HepG2 (cell line): Measurements from ENCODE around the gene KLHDC1. TPM values are rescaled to one million over a fixed set of nuclear protein-coding genes. Genes with fewer than 3 reads are reported as not detected.

Source experiments
- ATAC-seq: fragments of 200-7000 bp; cut with Tn5 transposase; 3 replicates; pipeline ENCODE4 v1.9.1; 2020; ENCODE audit warnings: mild to moderate bottlenecking, moderate library complexity
- BruUV-seq: library from RNA; stranded (reverse); fragments of 400-500 nt; replicated peaks from 2 replicates; lab custom pipeline; 2021; lab: Mats Ljungman, UMichigan
- CTCF ChIA-PET: fragments of 300-600 bp; formaldehyde crosslinking; extraction: SDS; loops from one replicate; lab custom pipeline; 2021; ENCODE audit warnings: low total read pairs, inconsistent platforms, low intra/inter-chr PET ratio; lab: Yijun Ruan, JAX
- POLR2A ChIA-PET: fragments of 350-600 bp; sonication (Branson Sonifier 250); formaldehyde crosslinking; loops from one replicate; lab custom pipeline; 2020; ENCODE audit warnings: antibody characterized with exemption, inconsistent platforms; lab: Yijun Ruan, JAX
- DNase-seq: peaks from one replicate; pipeline ENCODE4 v3.0.0-alpha.2; 2015; ENCODE audit warnings: low spot score
- FAIRE-seq: peaks from 3 replicates; lab custom pipeline; 2011; peaks lifted over from hg19 to GRCh38; lab: Jason Lieb, UNC
- H2AFZ ChIP-seq: one replicate; pipeline ENCODE4 v1.6.1; 2011; ENCODE audit warnings: low read length, inconsistent platforms
- H3K27ac ChIP-seq: fragments of 300-600 bp; 3 replicates; pipeline ENCODE4 v1.8.0; 2011; ENCODE audit warnings: mixed run types, mild to moderate bottlenecking, mixed read lengths, low read length, inconsistent platforms; ENCODE audit not compliant: insufficient read depth; ENCODE audit errors: extremely low read length
- H3K27me3 ChIP-seq, 2 experiments: fragments of 200-600 bp in 1 of 2; 2 replicates in 1 of 2; 3 replicates in 1 of 2; pipeline versions ENCODE4 v1.6.0 to v1.8.0; 2011; ENCODE audit warnings: low read length in 2 of 2, mild to moderate bottlenecking in 2 of 2, moderate library complexity in 2 of 2, inconsistent platforms in 1 of 2; ENCODE audit not compliant: insufficient read depth in 2 of 2, control insufficient read depth in 1 of 2
- H3K36me3 ChIP-seq, 2 experiments: fragments of 200-600 bp in 1 of 2; replicated peaks in 1 of 2; 2 replicates in 1 of 2; 3 replicates in 1 of 2; pipeline versions ENCODE4 v1.5.1 to v1.8.0; 2011; ENCODE audit warnings: low read length in 2 of 2, inconsistent platforms in 1 of 2; ENCODE audit not compliant: insufficient read depth in 2 of 2, control insufficient read depth in 1 of 2
- H3K4me1 ChIP-seq: 2 replicates; pipeline ENCODE4 v1.5.1; 2012; ENCODE audit warnings: low read length, inconsistent platforms; ENCODE audit not compliant: insufficient read depth
- H3K4me2 ChIP-seq: 2 replicates; pipeline ENCODE4 v1.6.0; 2011; ENCODE audit warnings: low read depth, low read length, inconsistent platforms
- H3K4me3 ChIP-seq, 3 experiments: fragments of 200-600 bp in 1 of 3; sonication (generic), shearing (Covaris generic) in 1 of 3; replicated peaks in 1 of 3; 2 replicates each; pipeline ENCODE4 v1.5.1; 2011 to 2016; ENCODE audit warnings: low read length in 3 of 3, inconsistent platforms in 2 of 3, low read depth in 2 of 3, mild to moderate bottlenecking in 2 of 3, control low read depth in 1 of 3, mixed read lengths in 1 of 3; ENCODE audit not compliant: insufficient read depth in 1 of 3
- H3K79me2 ChIP-seq: one replicate; pipeline ENCODE4 v1.6.1; 2011; ENCODE audit warnings: low read length, inconsistent platforms; ENCODE audit not compliant: insufficient read depth
- H3K9ac ChIP-seq: 2 replicates; pipeline ENCODE4 v1.6.0; 2011; ENCODE audit warnings: mild to moderate bottlenecking, low read depth, low read length, inconsistent platforms; ENCODE audit not compliant: insufficient read depth
- H3K9me3 ChIP-seq: 2 replicates; pipeline ENCODE4 v1.5.1; 2012; ENCODE audit warnings: mild to moderate bottlenecking, low read length
- H4K20me1 ChIP-seq: 2 replicates; pipeline ENCODE4 v1.6.0; 2011; ENCODE audit warnings: inconsistent platforms, mild to moderate bottlenecking, low read length, moderate library complexity; ENCODE audit not compliant: insufficient read depth
- IRF2 ChIP-seq: IDR thresholded peaks from 2 replicates; pipeline ENCODE4 v1.6.1; 2018; ENCODE audit warnings: missing genetic modification reagents, missing compliant biosample characterization
- NR2F1 ChIP-seq, 2 experiments: fragments of 450-650 bp in 1 of 2; formaldehyde crosslinking in 1 of 2; IDR thresholded peaks; 2 replicates each; pipeline versions ENCODE4 v1.5.0 to v1.6.1; 2016 to 2020; ENCODE audit warnings: mild to moderate bottlenecking in 1 of 2, missing compliant biosample characterization in 1 of 2, missing genetic modification reagents in 1 of 2, moderate library complexity in 1 of 2
- SOX5 ChIP-seq: IDR thresholded peaks from 2 replicates; pipeline ENCODE4 v1.6.1; 2016; ENCODE audit warnings: borderline replicate concordance
- ZNF343 ChIP-seq: sonication (generic); formaldehyde crosslinking; IDR thresholded peaks from 2 replicates; pipeline ENCODE4 v1.4.0; 2020; ENCODE audit warnings: mild to moderate bottlenecking, missing genetic modification reagents
- ZNF574 ChIP-seq: sonication (generic); formaldehyde crosslinking; IDR thresholded peaks from 2 replicates; pipeline ENCODE4 v1.4.0; 2020; ENCODE audit warnings: missing genetic modification reagents
- ZNF652 ChIP-seq: IDR thresholded peaks from 2 replicates; pipeline ENCODE4 v1.6.1; 2016; ENCODE audit warnings: low read depth, borderline replicate concordance
- ZNF746 ChIP-seq: sonication (generic); formaldehyde crosslinking; IDR thresholded peaks from 2 replicates; pipeline ENCODE4 v1.8.0; 2022; ENCODE audit warnings: mild to moderate bottlenecking, missing genetic modification reagents
- WGBS: methylation state at CpG from one replicate; pipeline ENCODE4 v1.1.6; 2017; ENCODE audit warnings: low lambda C conversion rate; 5-methylcytosine and 5-hydroxymethylcytosine counted together
- in situ Hi-C: cut with HindIII; loops from 2 replicates; pipeline ENCODE4 v1.10.0; 2017; ENCODE audit warnings: low pct_unique_long_range_greater_than_20kb; ENCODE audit not compliant: extremely low pct_ligation_motif_present
- intact Hi-C: fragments of 100-400 bp; cut with micrococcal nuclease; formaldehyde crosslinking; loops from one replicate; pipeline ENCODE4 v1.10.0; 2022; ENCODE audit not compliant: unreplicated experiment
- polyA plus RNA-seq, 8 experiments: library from polyadenylated mRNA; depleted of rRNA in 3 of 8; stranded (reverse) in 7 of 8; unstranded in 1 of 8; fragments of >200 nt; fragmentation: Illumina TruSeq in 4 of 8; extraction: Trizol in 4 of 8; gene quantifications; 2 replicates each; pipeline versions ENCODE4 v1.2.1 to v1.2.3, GENCODE V29; 2011 to 2016; ENCODE audit warnings: low read depth in 4 of 8, missing spikeins in 1 of 8, mixed read lengths in 1 of 8; ENCODE audit not compliant: insufficient read depth in 1 of 8
- total RNA-seq, 5 experiments: library from RNA; depleted of rRNA; stranded (reverse); fragments of >200 nt; fragmentation: Illumina TruSeq; extraction: Trizol; gene quantifications; 2 replicates each; pipeline ENCODE4 v1.2.3, GENCODE V29; 2016; ENCODE audit warnings: low read depth in 1 of 5
- TF ChIP-seq, protein P1 (sequence below): sonication (generic); formaldehyde crosslinking; IDR thresholded peaks from 2 replicates; pipeline ENCODE4 v1.4.0; 2020; ENCODE audit warnings: mild to moderate bottlenecking, missing genetic modification reagents
- TF ChIP-seq, protein P2 (sequence below): sonication (generic); formaldehyde crosslinking; IDR thresholded peaks from 2 replicates; pipeline ENCODE4 v1.4.0; 2020; ENCODE audit warnings: mild to moderate bottlenecking, missing genetic modification reagents

Gene KLHDC1
- total and polyA plus RNA-seq, 2 of the 13 experiments (the other 11 are each of a cell fraction or from before 2014, with no cell fraction given), result 0.11 TPM; not detected in 1

DNA sequence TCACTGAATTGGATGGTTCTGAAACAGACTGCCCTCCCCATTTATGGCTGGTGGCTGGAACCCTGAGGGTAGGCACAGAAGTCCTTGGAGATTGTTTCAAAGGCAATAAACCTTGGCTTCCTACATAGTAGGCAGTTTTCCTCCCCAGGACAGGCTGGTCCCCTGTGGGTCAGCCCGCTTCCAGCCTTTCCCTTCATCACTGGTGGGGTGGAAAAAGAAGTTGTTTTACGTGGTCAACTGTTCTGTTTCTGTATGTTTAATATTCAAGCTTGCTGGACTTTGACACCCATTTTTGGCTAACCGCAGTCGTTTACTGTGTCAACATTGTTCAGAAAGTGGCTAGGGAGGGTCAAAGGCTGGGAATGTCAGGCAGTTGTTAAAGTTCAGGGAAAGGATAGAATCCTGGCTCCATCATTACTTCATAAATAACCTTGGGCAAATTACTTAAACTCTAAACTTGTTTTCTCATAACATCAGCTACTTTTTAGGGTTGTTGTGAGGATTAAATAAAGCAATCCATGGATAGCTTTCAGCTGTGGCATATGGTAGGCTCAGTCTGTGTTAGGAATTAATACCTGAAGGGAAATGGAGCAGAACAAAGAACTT, 77.4 kb downstream of the KLHDC1 start:
- peaks cover 40% of the 10 kb centered on the region for H3K4me1 ChIP-seq
- H4K20me1 ChIP-seq, result no peaks in the 10 kb centered on the region
- in situ Hi-C loops (no loop called here), intact Hi-C loops (loop anchor here (2.0 kb wide), 1 partner anchor 50 kb away; no protein-coding TSS in a partner anchor)
- BruUV-seq, result no TSS peak
- H3K9ac ChIP-seq, result peak overlapping the region; percentile 98
- no peak overlapping the region for H2AFZ ChIP-seq
- FAIRE-seq (peak; percentile 97), DNase-seq (peak; percentile 97), ATAC-seq (peak; percentile 73)
- H3K36me3 ChIP-seq, result peaks cover 0 to 19% of the 10 kb centered on the region in 2 experiments; a peak in 4 of 5 replicates
- H3K9me3 ChIP-seq, result no peaks in the 10 kb centered on the region
- peaks cover 41% of the 10 kb centered on the region for H3K79me2 ChIP-seq
- WGBS, result 2% methylated on average over 4 of the region's 4 CpGs
- H3K4me3 ChIP-seq, result peak overlapping the region; percentile 76 to 99 (median 94)
- H3K4me2 ChIP-seq, result peak overlapping the region; percentile 99
- POLR2A ChIA-PET, result interaction anchor here (0.8 to 6.5 kb wide), 17 partner anchors 9 to 1173 kb away, joined by 3 to 76 read pairs (median 12); partner anchors contain the start of genes DNAAF2, KLHDC1, LRR1 and MGAT2
- peak overlapping the region; percentile 99 for H3K27ac ChIP-seq
- no peaks in the 10 kb centered on the region; a peak in 1 of 5 replicates for H3K27me3 ChIP-seq
- CTCF ChIA-PET, result no interaction called here
- peak; percentile 82 for TF ChIP-seq SOX5 (CRISPR knock-in tag)
- peak; percentile 67 for TF ChIP-seq ZNF574
- TF ChIP-seq IRF2 (CRISPR knock-in tag), result peak; percentile 69; the same call in 1 of the 2 replicates
- 0 out of 2 replicates have a peak, but pooled peaks have one; percentile 31 for TF ChIP-seq ZNF652
- TF ChIP-seq ZNF343 (CRISPR knock-in tag), result 0 out of 2 replicates have a peak, but pooled peaks have one; percentile 47
- TF ChIP-seq, protein P1, sequence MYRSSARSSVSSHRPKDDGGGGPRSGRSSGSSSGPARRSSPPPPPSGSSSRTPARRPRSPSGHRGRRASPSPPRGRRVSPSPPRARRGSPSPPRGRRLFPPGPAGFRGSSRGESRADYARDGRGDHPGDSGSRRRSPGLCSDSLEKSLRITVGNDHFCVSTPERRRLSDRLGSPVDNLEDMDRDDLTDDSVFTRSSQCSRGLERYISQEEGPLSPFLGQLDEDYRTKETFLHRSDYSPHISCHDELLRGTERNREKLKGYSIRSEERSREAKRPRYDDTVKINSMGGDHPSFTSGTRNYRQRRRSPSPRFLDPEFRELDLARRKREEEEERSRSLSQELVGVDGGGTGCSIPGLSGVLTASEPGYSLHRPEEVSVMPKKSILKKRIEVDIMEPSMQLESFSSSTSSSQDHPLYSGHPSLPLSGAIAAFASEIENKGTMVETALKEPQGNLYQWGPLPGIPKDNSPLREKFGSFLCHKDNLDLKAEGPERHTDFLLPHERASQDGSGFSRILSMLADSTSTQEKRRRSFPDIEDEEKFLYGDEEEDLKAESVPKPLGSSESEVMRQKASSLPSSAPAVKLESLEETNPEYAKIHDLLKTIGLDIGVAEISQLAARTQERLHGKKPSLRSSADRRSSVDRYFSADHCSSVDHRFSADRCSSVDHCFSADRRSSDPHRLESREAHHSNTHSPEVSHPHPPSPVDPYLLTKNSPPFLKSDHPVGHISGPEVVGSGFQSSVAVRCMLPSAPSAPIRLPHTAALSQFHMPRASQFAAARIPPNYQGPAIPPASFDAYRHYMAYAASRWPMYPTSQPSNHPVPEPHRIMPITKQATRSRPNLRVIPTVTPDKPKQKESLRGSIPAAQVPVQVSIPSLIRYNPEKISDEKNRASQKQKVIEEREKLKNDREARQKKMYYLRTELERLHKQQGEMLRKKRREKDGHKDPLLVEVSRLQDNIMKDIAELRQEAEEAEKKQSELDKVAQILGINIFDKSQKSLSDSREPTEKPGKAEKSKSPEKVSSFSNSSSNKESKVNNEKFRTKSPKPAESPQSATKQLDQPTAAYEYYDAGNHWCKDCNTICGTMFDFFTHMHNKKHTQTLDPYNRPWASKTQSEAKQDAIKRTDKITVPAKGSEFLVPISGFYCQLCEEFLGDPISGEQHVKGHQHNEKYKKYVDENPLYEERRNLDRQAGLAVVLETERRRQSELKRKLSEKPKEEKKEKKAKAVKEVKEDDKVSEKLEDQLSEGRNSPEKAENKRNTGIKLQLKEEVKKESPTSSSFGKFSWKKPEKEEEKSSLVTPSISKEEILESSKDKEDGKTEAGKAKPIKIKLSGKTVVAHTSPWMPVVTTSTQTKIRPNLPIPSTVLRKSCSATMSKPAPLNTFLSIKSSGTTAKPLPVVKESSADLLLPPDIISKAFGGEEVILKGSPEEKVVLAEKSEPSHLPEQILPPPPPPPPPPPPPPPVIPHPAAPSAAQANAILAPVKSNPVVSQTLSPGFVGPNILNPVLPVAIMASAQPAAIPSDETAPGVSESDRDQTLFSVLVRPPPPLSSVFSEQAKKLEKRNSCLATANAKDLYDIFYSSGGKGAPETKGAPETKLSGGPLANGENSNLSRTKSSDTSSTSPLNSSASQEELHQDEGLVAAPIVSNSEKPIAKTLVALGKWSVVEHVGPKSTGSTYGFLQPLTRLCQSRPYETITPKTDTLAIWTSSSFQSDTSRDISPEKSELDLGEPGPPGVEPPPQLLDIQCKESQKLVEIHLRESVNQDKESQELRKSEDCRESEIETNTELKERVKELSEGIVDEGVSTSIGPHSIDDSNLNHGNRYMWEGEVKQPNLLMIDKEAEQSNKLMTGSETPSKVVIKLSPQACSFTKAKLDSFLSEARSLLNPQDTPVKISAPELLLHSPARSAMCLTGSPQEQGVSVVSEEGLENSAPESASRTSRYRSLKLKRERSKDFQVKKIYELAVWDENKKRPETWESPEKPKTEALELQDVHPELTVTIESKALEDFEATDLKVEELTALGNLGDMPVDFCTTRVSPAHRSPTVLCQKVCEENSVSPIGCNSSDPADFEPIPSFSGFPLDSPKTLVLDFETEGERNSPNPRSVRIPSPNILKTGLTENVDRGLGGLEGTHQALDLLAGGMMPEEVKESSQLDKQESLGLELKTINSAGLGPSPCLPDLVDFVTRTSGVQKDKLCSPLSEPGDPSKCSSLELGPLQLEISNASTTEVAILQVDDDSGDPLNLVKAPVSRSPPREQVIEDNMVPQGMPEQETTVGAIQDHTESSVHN, result 0 out of 2 replicates have a peak, but pooled peaks have one; percentile 60
- peak; percentile 42 to 87; a peak in 3 of 4 replicates for TF ChIP-seq NR2F1 (CRISPR knock-in tag; IDR thresholded peaks at IDR 0.05)
- TF ChIP-seq, protein P2, sequence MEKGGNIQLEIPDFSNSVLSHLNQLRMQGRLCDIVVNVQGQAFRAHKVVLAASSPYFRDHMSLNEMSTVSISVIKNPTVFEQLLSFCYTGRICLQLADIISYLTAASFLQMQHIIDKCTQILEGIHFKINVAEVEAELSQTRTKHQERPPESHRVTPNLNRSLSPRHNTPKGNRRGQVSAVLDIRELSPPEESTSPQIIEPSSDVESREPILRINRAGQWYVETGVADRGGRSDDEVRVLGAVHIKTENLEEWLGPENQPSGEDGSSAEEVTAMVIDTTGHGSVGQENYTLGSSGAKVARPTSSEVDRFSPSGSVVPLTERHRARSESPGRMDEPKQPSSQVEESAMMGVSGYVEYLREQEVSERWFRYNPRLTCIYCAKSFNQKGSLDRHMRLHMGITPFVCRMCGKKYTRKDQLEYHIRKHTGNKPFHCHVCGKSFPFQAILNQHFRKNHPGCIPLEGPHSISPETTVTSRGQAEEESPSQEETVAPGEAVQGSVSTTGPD (CRISPR knock-in tag), result peak; percentile 84
- TF ChIP-seq ZNF746 (CRISPR knock-in tag), result peak; percentile 44; the same call in 1 of the 2 replicates
